HepG2 (cell line): ENCODE results near the gene TLR9. TPM values are rescaled to one million over a fixed set of nuclear protein-coding genes. Genes with fewer than 3 reads are reported as not detected.

ENCODE experiments used
- CREB1 ChIP-seq, 2 experiments: fragments of 450-650 bp in 1 of 2; IDR thresholded peaks; 2 replicates each; pipeline ENCODE4 v1.6.1; 2016 to 2017; ENCODE audit warnings: control low read depth in 1 of 2, mild to moderate bottlenecking in 1 of 2, missing compliant biosample characterization in 1 of 2, missing genetic modification characterization in 1 of 2
- EEA1 ChIP-seq: sonication (generic); formaldehyde crosslinking; IDR thresholded peaks from 2 replicates; pipeline ENCODE4 v1.5.1; 2020; ENCODE audit warnings: mild to moderate bottlenecking, missing genetic modification reagents, borderline replicate concordance
- FOXA1 ChIP-seq, 2 experiments: fragments of 450-650 bp in 1 of 2; sonication (generic) in 1 of 2; formaldehyde crosslinking in 1 of 2; IDR thresholded peaks; 2 replicates each; pipeline versions ENCODE4 v1.4.0 to v1.6.1; 2016 to 2020; ENCODE audit warnings: missing genetic modification reagents in 1 of 2
- JUN ChIP-seq: sonication (generic); formaldehyde crosslinking; IDR thresholded peaks from 2 replicates; pipeline ENCODE4 v1.4.0; 2020; ENCODE audit warnings: mild to moderate bottlenecking, missing genetic modification reagents
- KAT2B ChIP-seq: fragments of 150-350 bp; IDR thresholded peaks from 2 replicates; pipeline ENCODE4 v1.6.1; 2014; ENCODE audit warnings: low read depth, low read length, borderline replicate concordance
- MED13 ChIP-seq: sonication (generic); formaldehyde crosslinking; IDR thresholded peaks from 2 replicates; pipeline ENCODE4 v1.5.0; 2020; ENCODE audit warnings: missing genetic modification reagents
- PAX8 ChIP-seq: sonication (generic); formaldehyde crosslinking; IDR thresholded peaks from 2 replicates; pipeline ENCODE4 v1.8.0; 2022; ENCODE audit warnings: mild to moderate bottlenecking, missing genetic modification reagents, borderline replicate concordance
- PRPF4 ChIP-seq: fragments of 200-400 bp; formaldehyde crosslinking; IDR thresholded peaks from 2 replicates; pipeline ENCODE4 v1.6.1; 2016; ENCODE audit warnings: low read length, low read depth; ENCODE audit not compliant: poor library complexity, severe bottlenecking
- SMYD3 ChIP-seq: sonication (generic); formaldehyde crosslinking; IDR thresholded peaks from 2 replicates; pipeline ENCODE4 v1.8.1; 2023; ENCODE audit warnings: mild to moderate bottlenecking, missing genetic modification reagents
- SRSF1 ChIP-seq: fragments of 200-400 bp; formaldehyde crosslinking; optimal IDR thresholded peaks from 2 replicates; pipeline ENCODE3; 2017; ENCODE audit warnings: mild to moderate bottlenecking, low read depth, low read length, moderate library complexity
- SRSF4 ChIP-seq: fragments of 200-400 bp; formaldehyde crosslinking; IDR thresholded peaks from one replicate; pipeline ENCODE4 v1.6.1; 2018; ENCODE audit warnings: mild to moderate bottlenecking, low read depth, low read length, moderate library complexity; ENCODE audit not compliant: poor library complexity, severe bottlenecking
- SRSF9 ChIP-seq: fragments of 200-400 bp; formaldehyde crosslinking; IDR thresholded peaks from 2 replicates; pipeline ENCODE4 v1.6.1; 2018; ENCODE audit warnings: borderline replicate concordance, mild to moderate bottlenecking, low read depth, low read length; ENCODE audit not compliant: insufficient read depth, poor library complexity, severe bottlenecking
- TBP ChIP-seq: sonication (generic); formaldehyde crosslinking; IDR thresholded peaks from 2 replicates; pipeline ENCODE4 v1.5.0; 2020; ENCODE audit warnings: missing genetic modification reagents
- U2AF2 ChIP-seq: fragments of 200-400 bp; formaldehyde crosslinking; IDR thresholded peaks from 2 replicates; pipeline ENCODE4 v1.6.1; 2017; ENCODE audit warnings: low read depth, mild to moderate bottlenecking, low read length
- ZBED4 ChIP-seq: sonication (generic); formaldehyde crosslinking; IDR thresholded peaks from 2 replicates; pipeline ENCODE4 v1.4.0; 2020; ENCODE audit warnings: missing genetic modification reagents, borderline replicate concordance
- ZBTB7A ChIP-seq: sonication (generic); formaldehyde crosslinking; IDR thresholded peaks from 2 replicates; pipeline ENCODE4 v1.8.0; 2022; ENCODE audit warnings: mild to moderate bottlenecking, missing genetic modification reagents
- ZEB1 ChIP-seq: IDR thresholded peaks from 2 replicates; pipeline ENCODE4 v1.6.1; 2012; ENCODE audit warnings: mild to moderate bottlenecking, low read depth, inconsistent platforms; ENCODE audit not compliant: insufficient replicate concordance
- ZFP82 ChIP-seq: sonication (generic); formaldehyde crosslinking; IDR thresholded peaks from 2 replicates; pipeline ENCODE4 v1.5.1; 2020; ENCODE audit warnings: mild to moderate bottlenecking, missing genetic modification reagents, borderline replicate concordance
- ZNF275 ChIP-seq: sonication (generic); formaldehyde crosslinking; IDR thresholded peaks from 2 replicates; pipeline ENCODE4 v1.8.0; 2022; ENCODE audit warnings: missing genetic modification reagents, mild to moderate bottlenecking, inconsistent platforms, borderline replicate concordance
- ZNF432 ChIP-seq: sonication (generic); formaldehyde crosslinking; IDR thresholded peaks from 2 replicates; pipeline ENCODE4 v1.5.0; 2020; ENCODE audit warnings: missing genetic modification reagents, mild to moderate bottlenecking, borderline replicate concordance
- ZNF468 ChIP-seq: sonication (generic); formaldehyde crosslinking; IDR thresholded peaks from 2 replicates; pipeline ENCODE4 v1.8.0; 2022; ENCODE audit warnings: mild to moderate bottlenecking, moderate library complexity, missing genetic modification reagents
- ZNF513 ChIP-seq: sonication (generic); formaldehyde crosslinking; conservative IDR thresholded peaks from 2 replicates; pipeline ENCODE4 v1.5.0; 2020; ENCODE audit warnings: missing genetic modification reagents
- ZNF614 ChIP-seq: IDR thresholded peaks from 2 replicates; pipeline ENCODE4 v1.6.1; 2018; ENCODE audit warnings: missing biosample characterization, missing genetic modification reagents, inconsistent platforms, borderline replicate concordance
- ZNF772 ChIP-seq: sonication (generic); formaldehyde crosslinking; IDR thresholded peaks from 2 replicates; pipeline ENCODE4 v1.5.0; 2020; ENCODE audit warnings: mild to moderate bottlenecking, missing genetic modification reagents
- polyA plus RNA-seq, 8 experiments: library from polyadenylated mRNA; depleted of rRNA in 3 of 8; stranded (reverse) in 7 of 8; unstranded in 1 of 8; fragments of >200 nt; fragmentation: Illumina TruSeq in 4 of 8; extraction: Trizol in 4 of 8; gene quantifications; 2 replicates each; pipeline versions ENCODE4 v1.2.1 to v1.2.3, GENCODE V29; 2011 to 2016; ENCODE audit warnings: low read depth in 4 of 8, missing spikeins in 1 of 8, mixed read lengths in 1 of 8; ENCODE audit not compliant: insufficient read depth in 1 of 8
- total RNA-seq, 5 experiments: library from RNA; depleted of rRNA; stranded (reverse); fragments of >200 nt; fragmentation: Illumina TruSeq; extraction: Trizol; gene quantifications; 2 replicates each; pipeline ENCODE4 v1.2.3, GENCODE V29; 2016; ENCODE audit warnings: low read depth in 1 of 5

TLR9 gene
- total and polyA plus RNA-seq, 2 of the 13 experiments (the other 11 are each of a cell fraction or from before 2014, with no cell fraction given), result not detected

GRCh38 chr3:52238193-52238760 lies 12.8 kb upstream of the TLR9 start (continued):
- TF ChIP-seq SRSF4 (no peak), ZBED4 (no peak), MED13 (no peak), ZFP82 (no peak), TBP (no peak), SRSF1 (no peak), SRSF9 (no peak), ZNF275 (CRISPR knock-in tag) (no peak), PRPF4 (no peak), JUN (CRISPR knock-in tag) (no peak), ZNF432 (CRISPR knock-in tag) (no peak), EEA1 (CRISPR knock-in tag) (no peak), CREB1 (IDR thresholded peaks at IDR 0.05) (no peak), CREB1 (CRISPR knock-in tag; IDR thresholded peaks at IDR 0.05) (no peak), KAT2B (no peak), SMYD3 (CRISPR knock-in tag) (peak; percentile 81; the same call in 1 of the 2 replicates), ZNF513 (CRISPR knock-in tag) (no peak), FOXA1 (IDR thresholded peaks at IDR 0.05) (no peak), FOXA1 (CRISPR knock-in tag; IDR thresholded peaks at IDR 0.05) (peak; percentile 37; the same call in 1 of the 2 replicates), U2AF2 (no peak), ZEB1 (peak; percentile 60), ZNF772 (CRISPR knock-in tag) (peak; percentile 85), ZNF468 (no peak), PAX8 (no peak), ZBTB7A (no peak), ZNF614 (peak; percentile 63; the same call in 1 of the 2 replicates)
